GM13977 (cell line): ENCODE results near the gene RNF217.
"Not testable (repeated sequence)": the region's sequence is repeated elsewhere in the genome, so short reads cannot be mapped to it uniquely, and the experiment has no call there.

Source experiments
- DNase-seq: peaks from one replicate; pipeline ENCODE4 v3.0.0; 2012; ENCODE audit warnings: low spot score
- CTCF ChIP-seq: IDR thresholded peaks from 2 replicates; pipeline ENCODE4 v1.5.1; 2012; ENCODE audit warnings: mild to moderate bottlenecking, control low read depth; ENCODE audit not compliant: insufficient read depth; ENCODE audit errors: extremely low read depth, missing control alignments
- in situ Hi-C: fragments of 300-500 bp; cut with MboI; formaldehyde crosslinking; loops from one replicate; pipeline ENCODE4 v1.12.0; 2022; ENCODE audit warnings: low sequenced_read_pairs, low pct_unique_long_range_greater_than_20kb, mixed read lengths, inconsistent platforms; ENCODE audit not compliant: unreplicated experiment

The RNF217 gene

GRCh38 chr6:125058546-125058945 is 96.3 kb downstream of the RNF217 start:
- in situ Hi-C loops: no loop called here
- no peak for DNase-seq
- no peak for TF ChIP-seq CTCF

- no peak for DNase-seq
- in situ Hi-C loops: no loop called here
- no peak for TF ChIP-seq CTCF
These were observed 101.1 kb downstream of the RNF217 start for GRCh38 chr6:125063307-125063706.

DNA sequence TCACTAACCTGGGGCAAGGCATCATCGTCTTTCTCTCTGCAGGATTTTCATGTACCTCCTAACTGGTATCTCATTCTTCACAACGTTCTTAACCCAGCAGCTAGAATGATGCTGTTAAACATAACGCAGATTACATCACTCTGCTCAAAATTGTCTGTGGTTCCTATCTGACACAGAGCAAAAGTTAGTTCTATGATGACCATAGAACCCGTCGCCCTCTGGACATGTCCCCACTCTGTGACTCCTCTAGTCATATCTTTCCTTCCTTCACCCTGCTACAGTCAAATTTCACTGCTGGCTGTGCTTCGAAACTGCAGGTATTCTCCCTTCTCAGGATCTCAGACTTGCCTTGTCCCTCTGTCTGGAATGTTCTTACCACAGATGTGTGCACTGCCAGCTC is 103.9 kb downstream of the RNF217 start:
- in situ Hi-C loops: no loop called here
- TF ChIP-seq CTCF: no peak
- no peak for DNase-seq

- in situ Hi-C loops: no loop called here
- no peak for TF ChIP-seq CTCF
- DNase-seq: no peak
These were observed 104.7 kb downstream of the RNF217 start for GRCh38 chr6:125066964-125067363.

- TF ChIP-seq CTCF: no peak
- in situ Hi-C loops: no loop called here
- no peak for DNase-seq
These were observed 105.3 kb downstream of the RNF217 start for GRCh38 chr6:125067552-125067951.

DNA sequence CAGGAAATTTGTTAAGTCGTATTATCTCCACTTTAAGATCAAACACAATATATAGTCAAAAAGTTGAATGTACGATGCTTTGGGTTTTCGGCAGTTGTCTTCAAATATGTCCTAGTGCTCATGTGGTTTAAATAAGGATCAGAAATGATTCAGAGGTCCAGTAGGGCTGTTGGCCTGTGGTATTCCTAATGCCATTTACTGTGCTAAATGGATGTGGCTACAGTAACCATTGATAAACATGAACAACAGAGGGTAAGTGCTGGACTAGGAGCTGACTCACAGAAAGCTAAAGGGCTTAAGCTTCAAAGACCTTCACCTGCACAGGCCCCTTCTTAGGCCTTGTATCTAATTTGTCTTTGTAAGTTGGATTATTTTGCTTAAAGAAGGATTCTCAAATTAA is 110.8 kb downstream of the RNF217 start:
- DNase-seq: no peak
- in situ Hi-C loops: no loop called here
- no peak for TF ChIP-seq CTCF

- in situ Hi-C loops: no loop called here
- no peak for TF ChIP-seq CTCF
- no peak for DNase-seq
These were observed 111.9 kb downstream of the RNF217 start for GRCh38 chr6:125074120-125074519.

DNA sequence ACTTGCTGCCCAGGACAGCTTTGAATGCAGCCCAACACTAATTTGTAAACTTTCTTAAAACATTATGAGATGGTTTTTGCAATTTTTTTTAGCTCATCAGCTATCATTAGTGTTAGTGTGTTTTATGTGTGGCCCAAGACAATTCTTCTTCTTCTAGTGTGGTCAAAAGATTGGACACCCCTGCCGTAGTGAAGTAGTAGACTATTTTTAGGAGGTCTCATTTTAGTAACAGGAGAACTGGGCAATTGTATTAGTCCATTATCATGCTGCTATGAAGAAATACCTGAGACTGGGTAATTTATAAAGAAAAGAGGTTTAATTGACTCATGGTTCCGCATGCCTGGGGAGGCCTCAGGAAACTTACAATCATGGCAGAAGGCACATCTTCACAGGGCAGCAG is 112.8 kb downstream of the RNF217 start:
- in situ Hi-C loops, DNase-seq: not testable (repeated sequence)
